DND-41 (cell line): Measurements from ENCODE around the gene WLS.

ENCODE experiments used
- CTCF ChIP-seq: IDR thresholded peaks from 2 replicates; pipeline ENCODE4 v1.5.1; 2012; ENCODE audit warnings: borderline replicate concordance, low read length, moderate library complexity, mild to moderate bottlenecking; ENCODE audit not compliant: poor library complexity, severe bottlenecking; ENCODE audit errors: extremely low read depth
- EZH2 ChIP-seq: IDR thresholded peaks from 3 replicates; pipeline ENCODE4 v1.6.1; 2012; ENCODE audit warnings: borderline replicate concordance, low read depth, mild to moderate bottlenecking, moderate library complexity, low read length, inconsistent platforms; ENCODE audit not compliant: severe bottlenecking

DNA sequence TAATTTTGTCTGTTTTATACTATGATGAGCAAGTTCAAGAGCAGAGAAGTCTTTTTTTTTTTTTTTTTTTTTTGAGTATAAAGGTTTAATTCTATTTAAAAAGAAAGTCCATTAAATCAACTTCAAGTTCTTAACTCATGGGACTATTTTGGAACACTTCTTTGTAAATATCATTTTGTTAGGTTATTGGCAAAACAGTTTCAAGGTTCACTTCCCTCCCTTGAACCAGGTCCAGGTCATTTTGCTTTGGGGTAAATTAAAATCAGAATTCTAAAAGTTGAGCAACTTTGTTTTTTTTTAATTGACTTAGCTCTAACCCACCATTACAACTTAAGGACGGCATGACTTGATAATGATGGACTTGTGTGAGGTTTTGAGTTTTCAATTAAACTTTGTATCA is 72.3 kb downstream of the WLS start:
- TF ChIP-seq CTCF = no peak
- TF ChIP-seq EZH2 = no peak
